CD4-positive, alpha-beta T cell (primary cell): ENCODE measurements around the gene ZDHHC5. TPM values are rescaled to one million over a fixed set of nuclear protein-coding genes. Genes with fewer than 3 reads are reported as not detected.
"Not testable (repeated sequence)": the region's sequence is repeated elsewhere in the genome, so short reads cannot be mapped to it uniquely, and the experiment has no call there.

Experiments used
- ATAC-seq: fragments of 200-7000 bp; cut with Tn5 transposase; one replicate; pipeline ENCODE4 v1.10.0; 2022; ENCODE audit warnings: mild to moderate bottlenecking; ENCODE audit not compliant: poor library complexity
- CTCF ChIA-PET: fragments of 350-600 bp; sonication (Branson Sonifier 250); formaldehyde crosslinking; loops from one replicate; lab custom pipeline; 2021; ENCODE audit warnings: antibody characterized with exemption, inconsistent platforms; lab: Charles Lee
- POLR2A ChIA-PET: fragments of 350-600 bp; sonication (Branson Sonifier 250); formaldehyde crosslinking; loops from one replicate; lab custom pipeline; 2021; ENCODE audit warnings: antibody characterized with exemption, inconsistent platforms; lab: Charles Lee
- DNase-seq, 14 experiments: peaks; one replicate each; pipeline ENCODE4 v3.0.0-alpha.2; 2013 to 2020; ENCODE audit warnings: mixed read lengths in 2 of 14
- H3K27ac ChIP-seq, 2 donors: one replicate each; pipeline versions ENCODE4 v1.5.1 to v1.7.0; 2013; ENCODE audit warnings: low read length in 2 of 2, low read depth in 1 of 2, mild to moderate bottlenecking in 1 of 2
- H3K27me3 ChIP-seq, 2 experiments: 1 replicate in 1 of 2; 2 replicates in 1 of 2; pipeline versions ENCODE4 v1.6.1 to v1.7.0; 2013; ENCODE audit warnings: low read length in 2 of 2, control low read depth in 1 of 2, mild to moderate bottlenecking in 1 of 2, moderate library complexity in 1 of 2; ENCODE audit not compliant: insufficient read depth in 2 of 2, control insufficient read depth in 1 of 2
- H3K36me3 ChIP-seq: one replicate; pipeline ENCODE4 v1.6.1; 2013; ENCODE audit warnings: low read length, control low read depth; ENCODE audit not compliant: insufficient read depth
- H3K4me1 ChIP-seq: one replicate; pipeline ENCODE4 v1.6.1; 2013; ENCODE audit warnings: low read length, control low read depth; ENCODE audit not compliant: insufficient read depth
- H3K4me3 ChIP-seq: one replicate; pipeline ENCODE4 v1.5.1; 2013; ENCODE audit warnings: mild to moderate bottlenecking, low read length, moderate library complexity
- H3K9me3 ChIP-seq, 2 experiments: 1 replicate in 1 of 2; 2 replicates in 1 of 2; pipeline versions ENCODE4 v1.6.1 to v1.7.0; 2013; ENCODE audit warnings: low read length in 2 of 2, mild to moderate bottlenecking in 2 of 2, control low read depth in 1 of 2, moderate library complexity in 1 of 2; ENCODE audit not compliant: control insufficient read depth in 1 of 2, insufficient read depth in 1 of 2
- H3K27ac Mint-ChIP-seq: one replicate; pipeline ENCODE4 v1.8.0; 2020; ENCODE audit warnings: mixed read lengths
- H3K27me3 Mint-ChIP-seq: one replicate; pipeline ENCODE4 v1.8.0; 2021; ENCODE audit warnings: mixed read lengths
- H3K36me3 Mint-ChIP-seq: one replicate; pipeline ENCODE4 v1.8.0; 2021; ENCODE audit warnings: low read depth, mixed read lengths
- H3K4me1 Mint-ChIP-seq: one replicate; pipeline ENCODE4 v1.8.0; 2021; ENCODE audit warnings: low read depth, mixed read lengths
- H3K4me3 Mint-ChIP-seq: one replicate; pipeline ENCODE4 v1.8.0; 2020; ENCODE audit warnings: mild to moderate bottlenecking, mixed read lengths
- H3K9me3 Mint-ChIP-seq: one replicate; pipeline ENCODE4 v1.8.0; 2020; ENCODE audit warnings: mixed read lengths
- intact Hi-C, 2 experiments: fragments of 100-400 bp; cut with DNase I in 1 of 2; cut with micrococcal nuclease in 1 of 2; formaldehyde crosslinking; loops; one replicate each; pipeline versions ENCODE4 v1.15.1 to v1.9.0; 2023 to 2025; cut with DNase I, micrococcal nuclease
- total RNA-seq, 174 experiments: library from RNA in 2 of 174; stranded (reverse) in 2 of 174; gene quantifications; one replicate each; pipeline ENCODE4 v1.2.3 and lab custom pipeline; 2021 to 2026
- TF ChIP-seq, protein P1 (sequence below): fragments of 200-600 bp; IDR thresholded peaks from one replicate; pipeline ENCODE4 v1.8.0; 2022; ENCODE audit warnings: antibody characterized with exemption, mild to moderate bottlenecking

ZDHHC5 gene
- total RNA-seq, 2 experiments from 2014 or later = 59.7 to 61.1 TPM

GRCh38 chr11:57703341-57703740 is 35.4 kb downstream of the ZDHHC5 start:
- no peak overlapping the region for H3K4me3 Mint-ChIP-seq
- peaks cover 4% of the 10 kb centered on the region for H3K4me1 Mint-ChIP-seq
- no peaks in the 10 kb centered on the region for H3K9me3 Mint-ChIP-seq
- Histone ChIP-seq H3K36me3 (peaks cover 44% of the 10 kb centered on the region), H3K4me3 (no peak overlapping the region), H3K27me3 (no peaks in the 10 kb centered on the region), H3K4me1 (no peaks in the 10 kb centered on the region), H3K27ac (no peak overlapping the region), H3K9me3 (no peaks in the 10 kb centered on the region)
- H3K27me3 Mint-ChIP-seq = no peaks in the 10 kb centered on the region
- H3K36me3 Mint-ChIP-seq = peaks cover 67% of the 10 kb centered on the region
- ChIA-PET CTCF (interaction anchor here (3.3 kb wide), 1 partner anchor 97 kb away, joined by 12 read pairs; no protein-coding TSS in a partner anchor), POLR2A (interaction anchor here (0.9 to 1.5 kb wide), 3 partner anchors 9 to 135 kb away, joined by 3 read pairs; partner anchors contain the start of genes MED19, TMX2 and UBE2L6)
- TF ChIP-seq, protein P1, sequence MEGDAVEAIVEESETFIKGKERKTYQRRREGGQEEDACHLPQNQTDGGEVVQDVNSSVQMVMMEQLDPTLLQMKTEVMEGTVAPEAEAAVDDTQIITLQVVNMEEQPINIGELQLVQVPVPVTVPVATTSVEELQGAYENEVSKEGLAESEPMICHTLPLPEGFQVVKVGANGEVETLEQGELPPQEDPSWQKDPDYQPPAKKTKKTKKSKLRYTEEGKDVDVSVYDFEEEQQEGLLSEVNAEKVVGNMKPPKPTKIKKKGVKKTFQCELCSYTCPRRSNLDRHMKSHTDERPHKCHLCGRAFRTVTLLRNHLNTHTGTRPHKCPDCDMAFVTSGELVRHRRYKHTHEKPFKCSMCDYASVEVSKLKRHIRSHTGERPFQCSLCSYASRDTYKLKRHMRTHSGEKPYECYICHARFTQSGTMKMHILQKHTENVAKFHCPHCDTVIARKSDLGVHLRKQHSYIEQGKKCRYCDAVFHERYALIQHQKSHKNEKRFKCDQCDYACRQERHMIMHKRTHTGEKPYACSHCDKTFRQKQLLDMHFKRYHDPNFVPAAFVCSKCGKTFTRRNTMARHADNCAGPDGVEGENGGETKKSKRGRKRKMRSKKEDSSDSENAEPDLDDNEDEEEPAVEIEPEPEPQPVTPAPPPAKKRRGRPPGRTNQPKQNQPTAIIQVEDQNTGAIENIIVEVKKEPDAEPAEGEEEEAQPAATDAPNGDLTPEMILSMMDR = no peak
- H3K27ac Mint-ChIP-seq = no peak overlapping the region
- intact Hi-C loops = no loop called here
- ATAC-seq (no peak), DNase-seq (no peak)

DNA sequence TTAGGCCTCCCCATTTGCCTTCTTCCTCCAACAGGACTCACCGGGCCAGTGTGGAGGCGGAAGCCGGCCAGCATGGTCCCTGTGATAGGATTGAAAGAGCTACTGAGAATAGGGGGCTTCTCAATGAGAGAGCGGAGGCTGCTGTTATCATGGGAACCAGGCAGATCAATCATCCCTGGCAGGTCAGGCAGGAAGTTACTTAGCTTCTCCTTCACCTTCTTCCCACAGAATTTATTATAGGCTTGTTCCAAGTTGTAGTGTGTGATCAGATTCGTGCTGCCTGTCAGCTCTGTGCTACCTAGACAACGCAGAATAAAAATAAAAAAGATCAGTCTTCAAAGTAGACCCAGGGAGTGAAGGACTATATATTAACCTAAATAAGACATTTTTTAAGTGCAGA is 37.0 kb downstream of the ZDHHC5 start:
- TF ChIP-seq, protein P1 = no peak
- POLR2A ChIA-PET = interaction anchor here (1.5 kb wide), 1 partner anchor 137 kb away, joined by 3 read pairs; the partner anchor contains the start of gene UBE2L6
- no peaks in the 10 kb centered on the region for H3K27me3 ChIP-seq
- CTCF ChIA-PET = interaction anchor here (3.3 kb wide), 1 partner anchor 96 kb away, joined by 12 read pairs; no protein-coding TSS in a partner anchor
- no peaks in the 10 kb centered on the region for H3K9me3 Mint-ChIP-seq
- intact Hi-C loops = no loop called here
- H3K4me3 ChIP-seq = no peak overlapping the region
- H3K36me3 Mint-ChIP-seq = peaks cover 55% of the 10 kb centered on the region
- ATAC-seq (no peak), DNase-seq (no peak)
- H3K9me3 ChIP-seq = no peaks in the 10 kb centered on the region
- H3K36me3 ChIP-seq = peaks cover 33% of the 10 kb centered on the region
- no peak overlapping the region for H3K27ac ChIP-seq
- H3K27me3 Mint-ChIP-seq = no peaks in the 10 kb centered on the region
- H3K4me1 ChIP-seq = no peaks in the 10 kb centered on the region
- H3K4me3 Mint-ChIP-seq = no peak overlapping the region
- peaks cover 12% of the 10 kb centered on the region for H3K4me1 Mint-ChIP-seq
- no peak overlapping the region for H3K27ac Mint-ChIP-seq

- intact Hi-C loops, H3K27me3 ChIP-seq, ATAC-seq, H3K4me3 Mint-ChIP-seq, H3K27ac Mint-ChIP-seq, H3K9me3 ChIP-seq, H3K4me3 ChIP-seq, H3K4me1 ChIP-seq, H3K9me3 Mint-ChIP-seq, DNase-seq, H3K27ac ChIP-seq, POLR2A ChIA-PET, H3K27me3 Mint-ChIP-seq: not testable (repeated sequence)
- CTCF ChIA-PET = interaction anchor here (3.3 kb wide), 1 partner anchor 95 kb away, joined by 12 read pairs; no protein-coding TSS in a partner anchor
- H3K36me3 Mint-ChIP-seq = peaks cover 54% of the 10 kb centered on the region
- H3K4me1 Mint-ChIP-seq = peaks cover 17% of the 10 kb centered on the region
- H3K36me3 ChIP-seq = peaks cover 28% of the 10 kb centered on the region
These were observed 37.5 kb downstream of the ZDHHC5 start for GRCh38 chr11:57705432-57705831.
